Tibial artery (tissue), 4 donors: ENCODE data around the gene TFB2M.
A peak's percentile ranks its signal among the peaks of the same experiment; 100 is the strongest.
"Not testable (repeated sequence)": the region's sequence is repeated elsewhere in the genome, so short reads cannot be mapped to it uniquely, and the experiment has no call there.

Experiments used
- DNase-seq, 2 donors: peaks; one replicate each; pipeline ENCODE4 v3.0.0-alpha.2; 2019
- H3K27ac ChIP-seq, 2 donors: fragments of 200-600 bp; sonication (generic) in 1 of 2; 1 replicate in 1 of 2; 2 replicates in 1 of 2; pipeline ENCODE4 v1.5.1; 2018 to 2019; ENCODE audit warnings: mild to moderate bottlenecking in 1 of 2
- H3K27me3 ChIP-seq, 2 donors: fragments of 200-600 bp; sonication (generic) in 1 of 2; one replicate each; pipeline versions ENCODE4 v1.5.1 to v1.6.0; 2016 to 2019
- H3K36me3 ChIP-seq, 3 donors: fragments of 200-600 bp; sonication (generic) in 2 of 3; one replicate each; pipeline ENCODE4 v1.5.1; 2016 to 2019; ENCODE audit warnings: mild to moderate bottlenecking in 2 of 3
- H3K4me1 ChIP-seq, 4 donors: fragments of 200-600 bp; sonication (generic) in 2 of 4; 1 replicate in 3 of 4; 2 replicates in 1 of 4; pipeline ENCODE4 v1.5.1; 2016 to 2019
- H3K4me3 ChIP-seq, 2 donors: fragments of 200-600 bp; sonication (generic) in 1 of 2; 1 replicate in 1 of 2; 2 replicates in 1 of 2; pipeline ENCODE4 v1.5.1; 2018 to 2019; ENCODE audit warnings: mild to moderate bottlenecking in 2 of 2
- H3K9me3 ChIP-seq, 3 donors: fragments of 200-600 bp; sonication (generic) in 1 of 3; one replicate each; pipeline ENCODE4 v1.5.1; 2016 to 2019
- CTCF ChIP-seq, 2 experiments: fragments of 200-600 bp in 1 of 2; fragments of 450-650 bp in 1 of 2; IDR thresholded peaks; one replicate each; pipeline ENCODE4 v1.5.1; 2017 to 2019; ENCODE audit warnings: antibody characterized with exemption in 2 of 2, mild to moderate bottlenecking in 1 of 2, moderate library complexity in 1 of 2
- intact Hi-C: fragments of 100-400 bp; cut with DNase I; formaldehyde crosslinking; loops from one replicate; pipeline ENCODE4 v1.15.0; 2023; ENCODE audit warnings: low total_unique reads

TFB2M gene

DNA sequence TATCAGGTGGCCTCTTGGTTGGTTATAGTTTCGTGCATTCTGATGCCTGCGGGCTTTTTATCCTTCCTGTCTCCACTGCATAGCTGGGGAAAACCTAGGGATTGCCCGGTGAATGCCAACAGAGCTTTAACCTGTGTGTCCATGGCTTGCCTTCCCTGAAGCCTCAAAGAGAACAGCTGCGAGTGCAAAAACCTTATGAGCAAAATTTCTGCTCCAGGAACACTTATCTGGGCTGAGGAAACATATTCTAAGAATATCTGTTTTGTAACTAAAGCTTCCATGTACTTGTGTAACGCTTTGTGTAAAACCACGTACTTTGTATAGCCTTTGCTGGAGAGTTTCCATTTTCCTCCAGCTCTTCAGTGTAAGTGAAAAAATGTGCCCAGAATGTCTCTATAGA is 7.4 kb upstream of the TFB2M start:
- intact Hi-C loops, result no loop called here
- Histone ChIP-seq H3K27ac (no peak overlapping the region), H3K4me1 (peaks cover 0 to 50% (median 15%) of the 10 kb centered on the region in 4 donors)

GRCh38 chr1:246572785-246573184 is 6.7 kb upstream of the TFB2M start:
- Histone ChIP-seq H3K4me1 (peaks cover 0 to 50% (median 20%) of the 10 kb centered on the region in 4 donors), H3K4me3 (no peak overlapping the region), H3K36me3 (no peaks in the 10 kb centered on the region), H3K27me3 (no peaks in the 10 kb centered on the region), H3K27ac (no peak overlapping the region), H3K9me3 (no peaks in the 10 kb centered on the region)
- intact Hi-C loops, result no loop called here
- TF ChIP-seq CTCF (IDR thresholded peaks at IDR 0.05), result no peak
- DNase-seq, result no peak

More for the DNA sequence above, 7.4 kb upstream of the TFB2M start:
- Histone ChIP-seq H3K9me3 (no peaks in the 10 kb centered on the region), H3K4me3 (no peak overlapping the region), H3K27me3 (no peaks in the 10 kb centered on the region), H3K36me3 (no peaks in the 10 kb centered on the region)
- TF ChIP-seq CTCF (IDR thresholded peaks at IDR 0.05), result no peak
- DNase-seq, result no peak

- Histone ChIP-seq H3K9me3 (no peaks in the 10 kb centered on the region), H3K36me3 (no peaks in the 10 kb centered on the region), H3K4me3 (no peak overlapping the region), H3K4me1 (peaks cover 0 to 48% (median 21%) of the 10 kb centered on the region in 4 donors), H3K27me3 (no peaks in the 10 kb centered on the region), H3K27ac (peak overlapping the region in 1 of 2 donors; percentile 51)
- intact Hi-C loops, result no loop called here
- DNase-seq, result no peak
- no peak for TF ChIP-seq CTCF (IDR thresholded peaks at IDR 0.05)
These were observed 5.9 kb upstream of the TFB2M start for GRCh38 chr1:246571953-246572352.

DNA sequence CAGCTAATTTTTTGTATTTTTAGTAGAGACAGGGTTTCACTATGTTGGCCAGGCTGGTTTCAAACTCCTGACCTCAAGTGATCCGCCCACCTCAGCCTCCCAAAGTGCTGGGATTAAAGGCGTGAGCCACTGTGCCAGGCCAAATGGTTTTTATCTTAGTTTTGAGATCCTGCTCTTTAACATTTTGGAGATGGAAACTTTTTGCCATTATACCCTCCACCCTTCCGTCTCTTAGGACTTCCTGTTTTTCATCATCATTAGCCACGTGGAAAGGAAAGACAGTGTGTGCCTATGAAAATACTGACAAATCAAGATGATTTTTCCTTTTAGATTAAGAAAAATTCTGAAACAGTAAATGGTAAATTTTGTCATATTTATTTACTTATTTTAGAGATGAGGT is 5.2 kb upstream of the TFB2M start:
- peaks cover 0 to 48% (median 21%) of the 10 kb centered on the region in 4 donors for H3K4me1 ChIP-seq

GRCh38 chr1:246569248-246570238 is 3.5 kb upstream of the TFB2M start:
- Histone ChIP-seq H3K27ac (peak overlapping the region; percentile 42 to 94), H3K9me3 (no peaks in the 10 kb centered on the region), H3K4me3 (no peak overlapping the region), H3K36me3 (no peaks in the 10 kb centered on the region), H3K27me3 (no peaks in the 10 kb centered on the region), H3K4me1 (peaks cover 0 to 58% (median 29%) of the 10 kb centered on the region in 4 donors)
- intact Hi-C loops, result loop anchor here (5.0 to 10.0 kb wide), 2 partner anchors 65 to 68 kb away; partner anchors contain the start of gene SMYD3
- no peak for TF ChIP-seq CTCF (IDR thresholded peaks at IDR 0.05)
- no peak for DNase-seq

More for the DNA sequence above, 5.2 kb upstream of the TFB2M start:
- H3K36me3 ChIP-seq, H3K4me3 ChIP-seq, H3K27me3 ChIP-seq, intact Hi-C loops, H3K9me3 ChIP-seq, DNase-seq: not testable (repeated sequence)
- H3K27ac ChIP-seq, result peak overlapping the region; percentile 44 to 51

GRCh38 chr1:246567646-246568235 is 1.7 kb upstream of the TFB2M start:
- peak in 1 of 2 experiments; percentile 10 for TF ChIP-seq CTCF (IDR thresholded peaks at IDR 0.05)
- H3K9me3 ChIP-seq, result no peaks in the 10 kb centered on the region
- no peaks in the 10 kb centered on the region for H3K27me3 ChIP-seq
- intact Hi-C loops, result loop anchor here (2.0 to 10.0 kb wide), 3 partner anchors 63 to 131 kb away; partner anchors contain the start of gene SMYD3
- H3K4me1 ChIP-seq, result peaks cover 0 to 54% (median 31%) of the 10 kb centered on the region in 4 donors
- DNase-seq, result no peak
- peaks cover 0 to 9% (median 0%) of the 10 kb centered on the region in 3 donors for H3K36me3 ChIP-seq
- H3K27ac ChIP-seq, result peak overlapping the region; percentile 94 to 96
- H3K4me3 ChIP-seq, result peak overlapping the region; percentile 91 to 94
